ENCODE results near the gene ZC3H7A. TPM values are rescaled to one million over a fixed set of nuclear protein-coding genes. Genes with fewer than 3 reads are reported as not detected.

The ZC3H7A gene
- total and polyA plus RNA-seq, 2 of the 8 experiments (the other 6 are each of a cell fraction or from before 2014, with no cell fraction given): 32.0 to 55.9 TPM

GRCh38 chr16:11729787-11730186 lies 67.3 kb downstream of the ZC3H7A start:
- peaks cover 0 to 22% (median 13%) of the 10 kb centered on the region in 4 experiments; a peak in 6 of 8 replicates for H3K36me3 ChIP-seq (ENCODE audit: control insufficient read depth in 2 of 4, insufficient read depth in 4 of 4, low read length in 3 of 4)
- no peaks in the 10 kb centered on the region for H3K4me1 ChIP-seq (replicated peaks in 1 of 4; ENCODE audit: control insufficient read depth in 3 of 4, insufficient read depth in 4 of 4, low read length in 3 of 4)
- H3K14ac ChIP-seq (ENCODE audit: insufficient read length): no peak overlapping the region
- peak overlapping the region in 1 of 4 experiments; percentile 43; a peak in 1 of 7 replicates for H3K9ac ChIP-seq (replicated peaks in 1 of 4; ENCODE audit: extremely low read depth in 1 of 4, low read depth in 3 of 4, low read length in 3 of 4)
- no peak overlapping the region for H2AK5ac ChIP-seq (ENCODE audit: low read depth, low read length)
- H2BK120ac ChIP-seq (replicated peaks; ENCODE audit: low read depth, low read length): no peak overlapping the region
- H4K5ac ChIP-seq (ENCODE audit: insufficient read length, low read depth, low read length): no peak overlapping the region
- H2BK20ac ChIP-seq (ENCODE audit: low read length): no peak overlapping the region
- H4K8ac ChIP-seq (ENCODE audit: extremely low read depth, insufficient read depth, low read length): no peak overlapping the region
- no peak overlapping the region for H4K91ac ChIP-seq (replicated peaks; ENCODE audit: insufficient read length, low read length)
- H3K79me2 ChIP-seq (ENCODE audit: control insufficient read depth in 1 of 2, insufficient read depth in 2 of 2, low read length in 2 of 2): no peaks in the 10 kb centered on the region
- no peaks in the 10 kb centered on the region for H3K27me3 ChIP-seq (replicated peaks in 1 of 4; ENCODE audit: control insufficient read depth in 3 of 4, extremely low read depth in 1 of 4, insufficient read depth in 3 of 4, low read length in 3 of 4)
- H3K23ac ChIP-seq (ENCODE audit: insufficient read length): no peak overlapping the region
- no peak overlapping the region for H3K56ac ChIP-seq (replicated peaks; ENCODE audit: insufficient read length, low read depth, low read length)
- TF ChIP-seq YY1 (IDR thresholded peaks at IDR 0.05; ENCODE audit: low read depth, low read length): no peak
- TF ChIP-seq SAP30 (IDR thresholded peaks at IDR 0.05; ENCODE audit: insufficient read depth, insufficient replicate concordance, low read length): no peak
- TF ChIP-seq EP300 (IDR thresholded peaks at IDR 0.05; ENCODE audit: borderline replicate concordance in 1 of 2, low read depth in 2 of 2, low read length in 2 of 2): no peak
- TF ChIP-seq ZNF274 (IDR thresholded peaks at IDR 0.05; ENCODE audit: borderline replicate concordance, extremely low read depth, low read length): no peak
- TF ChIP-seq TBP (IDR thresholded peaks at IDR 0.05; ENCODE audit: low read depth, low read length): no peak
- FAIRE-seq: no peak
- H3K4me3 ChIP-seq (ENCODE audit: extremely low read depth in 1 of 4, insufficient read depth in 2 of 4, low read depth in 3 of 4, low read length in 4 of 4): no peak overlapping the region
- no peak for DNase-seq (ENCODE audit: low read depth in 1 of 2, low spot score in 2 of 2)
- no peaks in the 10 kb centered on the region for H3K79me1 ChIP-seq (ENCODE audit: low read depth, low read length)
- no peaks in the 10 kb centered on the region for H3K23me2 ChIP-seq (ENCODE audit: low read depth, low read length)
- H3K4ac ChIP-seq (replicated peaks; ENCODE audit: insufficient read length, low read depth, low read length): no peak overlapping the region
- no peak overlapping the region for H3K4me2 ChIP-seq (ENCODE audit: insufficient read depth in 1 of 2, low read depth in 2 of 2, low read length in 2 of 2)
- H2AFZ ChIP-seq (ENCODE audit: low read length): no peak overlapping the region
- no peaks in the 10 kb centered on the region for H3K9me3 ChIP-seq (ENCODE audit: insufficient read depth in 2 of 2, low read depth in 1 of 2, low read length in 1 of 2)
- POLR2A ChIA-PET (ENCODE audit: partially characterized antibody): no interaction called here
- no peak overlapping the region for H2BK5ac ChIP-seq (ENCODE audit: low read depth, low read length)
- no peak overlapping the region for H2BK12ac ChIP-seq (ENCODE audit: low read depth, low read length)
- WGBS, 2 experiments (ENCODE audit: extremely low coverage in 1 of 2, insufficient coverage in 1 of 2, insufficient read length in 1 of 2, insufficient replicate concordance in 2 of 2, low coverage in 1 of 2, low lambda C conversion rate in 2 of 2, missing lambda C conversion rate in 1 of 2): 87% methylated on average over 3 of the region's 3 CpGs; no CpG with 5 or more reads in 1 of the 2 experiments
- no peaks in the 10 kb centered on the region for H4K20me1 ChIP-seq (replicated peaks in 1 of 2; ENCODE audit: control insufficient read depth in 1 of 2, insufficient read depth in 2 of 2, low read length in 2 of 2)
- H3K27ac ChIP-seq (ENCODE audit: low read depth, low read length): no peak overlapping the region
- no peak overlapping the region for H2BK15ac ChIP-seq (ENCODE audit: low read length)
- H3K18ac ChIP-seq (ENCODE audit: extremely low read depth, low read length): no peak overlapping the region
- CTCF ChIA-PET (ENCODE audit: partially characterized antibody): interaction anchor here (1.0 kb wide), 1 partner anchor 10 kb away, joined by 3 read pairs; no protein-coding TSS in a partner anchor
